Measurements from ENCODE around the gene TTC7B.

Gene TTC7B

DNA sequence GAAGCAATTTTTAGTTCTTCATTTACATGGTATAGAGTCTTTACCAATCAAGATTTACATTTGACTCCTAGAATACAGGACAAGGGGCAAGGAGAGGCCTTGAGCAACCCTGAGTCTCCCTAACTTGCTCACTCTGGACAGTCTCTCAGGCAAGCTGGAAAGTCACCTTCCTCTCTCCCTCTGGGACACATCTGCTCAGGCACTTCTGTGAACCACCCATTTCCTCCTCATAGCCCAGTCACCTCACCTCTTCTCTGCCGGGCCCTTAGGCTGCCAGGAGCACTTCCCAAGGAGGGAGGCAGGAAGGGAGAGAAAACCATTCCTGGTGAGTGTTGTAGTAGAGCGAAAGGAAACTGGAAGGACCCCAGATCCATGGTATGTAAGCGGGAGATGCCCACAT lies 202.8 kb downstream of the TTC7B start:
- no peak for DNase-seq

DNA sequence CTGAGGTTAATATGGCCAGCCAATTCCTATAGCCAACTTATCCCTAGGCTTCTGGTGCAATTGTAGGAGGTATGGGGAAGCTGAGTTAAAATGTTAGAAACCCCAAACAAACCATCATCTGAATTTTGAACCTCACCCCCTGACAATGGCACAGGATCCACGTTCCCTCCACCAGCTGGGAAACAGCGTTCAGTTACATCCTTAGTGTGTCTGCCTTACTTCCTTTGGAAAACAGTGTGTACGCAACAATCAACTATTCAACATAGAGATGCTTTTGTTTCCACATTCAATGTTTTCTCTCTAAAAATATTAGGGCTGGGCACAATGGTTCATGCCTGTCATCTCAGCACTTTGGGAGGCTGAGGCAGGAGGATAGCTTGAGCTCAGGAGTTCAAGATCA lies 203.4 kb downstream of the TTC7B start:
- no peak for DNase-seq

DNA sequence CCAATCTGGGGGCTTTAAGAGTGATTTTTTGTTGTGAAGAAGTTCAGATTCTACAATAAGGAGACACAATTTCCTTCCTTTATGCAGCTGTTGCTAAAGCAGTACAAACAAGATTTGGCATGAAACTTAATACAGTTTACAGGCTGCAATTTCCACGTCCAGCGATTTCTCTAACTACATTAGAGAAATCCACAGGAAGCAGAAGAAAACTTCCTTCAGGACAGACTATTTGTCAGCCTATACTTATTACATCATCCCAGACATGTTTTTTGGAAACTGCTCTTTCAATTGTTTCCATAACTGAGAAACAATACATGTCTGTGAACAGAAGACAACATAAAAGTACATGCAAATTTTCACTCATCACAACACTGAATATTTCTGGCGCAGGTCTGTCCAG lies 204.3 kb downstream of the TTC7B start:
- DNase-seq, result no peak

DNA sequence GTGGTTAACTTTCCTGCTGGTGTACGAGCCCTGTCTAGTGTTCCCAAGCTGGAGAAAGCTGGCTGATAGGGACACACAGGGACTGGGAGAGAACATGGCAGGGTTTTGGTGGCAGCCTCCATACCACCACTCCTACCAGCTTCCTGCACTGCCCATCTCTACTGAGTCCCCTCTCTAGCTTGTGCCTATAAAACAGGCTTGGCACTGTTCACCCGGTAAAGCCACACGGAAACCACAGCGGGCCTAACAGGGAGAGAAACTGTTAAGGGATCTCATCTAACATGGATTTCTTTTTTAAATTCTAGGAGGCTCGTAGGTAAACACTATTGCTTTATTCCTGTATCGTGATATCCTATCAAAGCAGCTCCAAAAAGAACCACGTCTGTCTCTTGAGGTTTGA lies 204.7 kb downstream of the TTC7B start:
- DNase-seq, result no peak

DNA sequence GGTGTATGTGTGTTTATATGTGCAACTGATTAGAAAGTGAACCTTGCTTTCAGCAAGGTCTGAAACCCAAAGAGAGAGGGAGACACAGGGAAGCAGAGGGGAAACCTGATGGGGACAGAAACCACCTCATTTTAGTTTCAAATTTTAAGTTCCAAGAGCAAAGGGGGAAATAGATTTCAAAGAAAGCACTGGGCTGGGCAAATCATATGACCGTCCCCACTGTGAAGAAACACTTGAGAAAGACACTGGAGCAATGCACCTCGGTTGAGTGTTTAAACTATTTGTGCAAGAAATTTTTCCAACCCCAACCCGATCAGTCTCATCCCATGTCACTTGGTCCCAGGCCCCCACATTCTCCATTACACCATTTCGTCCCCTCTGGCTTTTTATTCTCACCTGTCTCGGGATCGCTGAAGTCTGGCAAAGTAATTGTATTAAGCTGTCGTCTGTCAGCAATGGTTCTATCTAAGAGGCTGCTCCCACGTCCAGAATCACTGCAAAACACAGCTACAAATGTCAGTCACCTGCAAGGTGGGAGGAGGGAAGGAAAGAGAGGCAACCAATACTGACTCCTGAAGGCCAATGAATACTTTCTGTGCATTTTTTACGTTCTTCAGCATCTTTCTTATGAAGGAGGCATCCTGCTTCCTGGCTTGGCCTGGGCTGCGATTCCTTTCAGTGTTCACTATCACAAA lies 205.7 kb downstream of the TTC7B start:
- DNase-seq, result no peak

DNA sequence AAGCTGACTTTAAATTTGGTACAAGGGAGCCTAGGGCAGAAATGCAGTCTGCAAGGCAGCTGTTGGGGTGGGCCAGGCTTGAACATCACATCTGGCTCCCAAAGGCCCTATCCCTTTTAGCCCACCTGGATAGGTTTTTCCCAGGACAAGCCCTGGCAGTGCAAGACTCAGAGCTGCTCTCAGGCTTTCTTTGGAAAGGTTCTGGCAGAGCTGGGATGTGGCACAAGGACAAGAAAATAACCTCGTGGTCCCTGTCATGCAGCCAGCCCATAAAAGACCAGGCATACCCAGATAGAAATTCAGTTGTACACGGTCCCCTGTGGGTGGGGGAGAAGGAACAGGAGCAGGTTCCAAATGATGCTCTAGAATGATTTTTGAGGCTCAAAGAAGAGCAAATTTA lies 206.9 kb downstream of the TTC7B start:
- no peak for DNase-seq

DNA sequence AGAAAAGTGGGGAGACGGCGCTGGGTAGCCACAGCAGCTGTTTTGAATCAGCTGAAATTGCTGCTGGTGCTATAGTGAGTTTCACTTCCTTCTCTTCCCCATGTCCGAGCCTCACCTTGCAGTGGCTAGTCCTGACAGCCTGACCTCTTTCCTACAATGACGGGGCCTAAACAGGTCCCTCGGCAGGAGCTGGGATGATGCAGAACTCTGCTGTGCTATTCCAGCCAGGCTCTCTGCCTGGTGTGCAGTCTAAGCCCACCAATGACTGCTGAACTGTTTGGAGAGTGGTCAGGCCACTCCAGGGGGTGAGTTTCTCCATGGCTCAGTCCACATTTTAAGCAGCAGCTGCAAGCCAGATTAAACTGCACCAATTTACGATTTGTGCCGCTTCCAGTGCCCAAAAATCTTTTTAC lies 207.3 kb downstream of the TTC7B start:
- DNase-seq, result no peak

DNA sequence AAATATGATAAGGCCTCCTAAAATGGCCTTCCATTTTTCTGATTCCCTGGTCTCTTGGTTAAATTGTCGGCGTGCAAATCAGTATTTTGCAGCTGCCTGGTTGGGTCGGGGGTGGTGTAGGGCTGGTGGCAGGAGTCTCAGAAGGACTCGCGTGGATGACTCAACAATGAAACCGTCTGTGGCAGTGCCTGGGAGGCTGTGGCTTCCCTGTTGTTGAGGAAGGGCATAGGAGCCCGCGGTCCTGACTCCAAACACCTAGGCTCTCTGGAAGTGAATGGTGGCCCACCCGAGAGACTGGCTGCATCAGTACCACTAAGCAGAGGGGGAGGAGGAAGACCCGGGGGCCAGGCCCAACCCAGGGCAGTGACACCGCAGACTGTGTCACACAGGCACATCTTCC lies 207.9 kb downstream of the TTC7B start:
- no peak for DNase-seq

DNA sequence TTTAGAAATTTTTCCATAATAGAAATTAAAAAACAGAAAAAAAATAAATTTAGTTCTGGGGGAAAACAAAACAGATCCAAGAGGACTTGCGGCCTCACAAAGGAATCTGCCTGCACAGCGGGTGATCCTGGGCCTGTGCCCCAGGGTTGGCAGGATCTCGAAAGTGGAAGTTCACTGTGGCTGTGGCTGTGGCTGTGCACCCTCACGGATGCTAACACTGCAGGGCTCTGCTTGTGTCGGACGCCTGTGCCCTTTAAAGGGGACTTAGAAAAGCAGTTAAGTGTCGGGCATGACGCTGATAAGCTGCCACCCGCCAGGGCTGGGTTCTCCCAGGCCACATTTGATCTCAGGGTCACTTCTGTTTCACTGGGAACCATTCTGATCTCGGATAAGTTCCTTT lies 209.1 kb downstream of the TTC7B start:
- DNase-seq, result no peak

DNA sequence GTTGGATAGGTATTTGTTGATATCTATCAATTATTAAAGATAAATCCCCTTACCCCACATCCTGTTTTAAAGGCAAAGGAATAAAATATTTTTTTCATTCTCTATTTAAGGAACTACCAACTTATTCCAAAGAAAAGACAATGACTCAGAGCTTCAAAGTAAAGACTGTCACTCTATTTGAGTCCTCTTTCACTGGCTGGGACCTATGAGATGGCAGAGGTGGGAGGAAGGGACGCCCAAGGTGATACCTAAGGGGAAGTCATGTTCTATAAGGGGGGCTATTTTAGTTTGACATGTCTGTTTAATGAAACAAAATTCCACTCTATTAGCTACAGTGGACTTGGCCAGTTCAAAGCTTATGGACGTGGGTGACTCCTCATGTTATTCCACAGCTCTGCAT lies 209.8 kb downstream of the TTC7B start:
- DNase-seq, result no peak

DNA sequence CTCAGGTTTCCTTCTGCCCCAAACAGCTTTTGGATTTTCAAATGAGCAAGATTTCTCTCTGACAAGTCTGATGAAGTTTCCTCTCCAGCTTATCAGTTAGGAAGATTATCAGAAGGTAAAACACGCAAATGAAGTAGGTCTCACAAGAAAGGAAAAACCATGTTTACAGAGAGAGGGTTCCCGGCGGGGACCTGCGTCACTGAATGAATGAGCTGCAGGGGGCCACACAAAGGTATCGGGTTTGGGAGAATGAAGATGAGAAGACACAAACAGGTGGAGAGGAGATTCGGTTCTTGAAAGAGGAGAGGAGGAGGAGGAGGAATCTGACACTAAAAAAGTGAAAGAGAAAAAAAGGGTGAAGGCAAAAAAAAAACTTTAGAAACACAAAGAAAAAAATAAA lies 210.8 kb downstream of the TTC7B start:
- DNase-seq, result no peak

DNA sequence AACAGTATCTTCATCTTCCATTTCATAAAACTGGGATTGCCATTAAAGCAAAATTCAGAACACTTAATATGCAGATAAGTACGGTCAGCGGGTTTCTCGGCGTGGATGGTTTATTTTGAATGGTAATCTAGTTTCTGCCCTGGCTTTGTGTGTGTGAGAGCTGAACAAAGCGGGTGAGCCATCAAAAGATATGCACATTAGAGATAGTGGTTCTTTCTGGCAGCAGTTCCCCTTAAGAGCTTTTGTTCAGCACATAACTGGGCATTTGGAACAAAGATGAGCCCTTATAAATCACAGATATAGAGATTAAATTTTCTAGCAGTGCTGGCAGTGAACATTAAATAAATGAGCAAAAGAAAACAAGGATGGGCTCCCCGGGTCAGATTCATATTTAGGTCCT lies 211.9 kb downstream of the TTC7B start:
- no peak for DNase-seq

DNA sequence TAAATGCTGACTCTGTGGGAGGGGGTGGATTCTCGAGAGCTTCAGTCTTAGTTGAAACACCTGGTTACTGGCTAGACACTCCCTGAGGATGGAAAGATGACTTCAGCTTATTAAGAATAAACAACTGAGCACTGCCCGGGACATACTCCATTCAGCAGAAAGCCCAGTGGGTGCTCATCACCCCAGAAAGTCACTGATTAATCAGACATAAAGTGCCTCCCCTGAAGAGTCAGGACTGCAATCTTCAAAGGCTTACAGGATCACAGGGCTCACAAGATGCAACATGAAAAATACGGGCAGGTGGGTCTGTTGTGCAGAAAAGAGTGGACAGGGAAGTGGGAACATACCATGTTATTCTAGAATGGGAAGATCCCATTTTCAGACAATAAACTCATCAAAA lies 212.4 kb downstream of the TTC7B start:
- DNase-seq, result no peak

DNA sequence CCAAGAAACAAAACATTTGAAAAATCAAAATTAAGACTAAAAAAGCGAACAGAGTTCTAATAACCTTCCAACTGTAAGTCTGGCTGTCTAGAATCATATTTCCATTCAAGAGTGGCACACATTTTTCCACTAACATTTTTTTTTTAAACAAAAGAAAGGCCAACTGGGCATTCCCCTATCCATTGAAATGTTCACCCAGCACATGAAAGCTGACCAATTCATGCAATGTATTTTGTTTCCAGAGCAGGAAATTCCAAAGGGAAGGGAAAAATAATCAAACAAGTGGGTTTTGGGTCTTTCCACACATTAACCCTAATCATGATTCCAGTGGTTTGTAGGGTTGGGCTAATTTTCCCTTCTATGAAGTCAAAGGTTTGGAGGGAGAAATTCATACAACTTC lies 212.9 kb downstream of the TTC7B start:
- DNase-seq, result no peak

DNA sequence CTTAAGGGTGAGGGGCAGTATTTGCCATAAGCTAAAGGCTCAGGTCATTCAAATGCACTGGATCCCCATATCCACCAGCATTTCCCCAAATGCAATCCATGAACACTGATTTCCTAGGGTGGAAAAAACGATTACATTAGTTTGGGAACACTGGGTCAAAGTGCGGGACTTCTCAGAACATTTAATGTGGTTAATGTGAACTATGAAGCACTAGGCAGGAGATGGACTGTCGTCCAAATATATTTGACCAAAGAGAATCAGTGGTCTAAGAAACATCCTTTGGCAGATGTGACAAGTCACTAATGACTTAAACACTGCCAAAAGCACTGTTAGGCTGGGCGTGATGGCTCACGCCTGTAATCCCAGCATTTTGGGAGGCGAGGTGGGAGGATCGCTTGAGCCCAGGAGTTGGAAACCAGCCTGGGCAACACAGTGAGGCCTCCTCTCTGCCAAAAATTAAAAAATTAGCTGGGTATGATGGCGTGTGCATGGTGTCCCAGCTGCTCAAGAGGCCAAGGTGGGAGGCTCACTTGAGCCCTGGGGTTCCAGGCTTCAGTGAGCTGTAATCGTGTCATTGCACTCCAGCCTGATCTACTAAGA lies 214.0 kb downstream of the TTC7B start:
- no peak for DNase-seq

DNA sequence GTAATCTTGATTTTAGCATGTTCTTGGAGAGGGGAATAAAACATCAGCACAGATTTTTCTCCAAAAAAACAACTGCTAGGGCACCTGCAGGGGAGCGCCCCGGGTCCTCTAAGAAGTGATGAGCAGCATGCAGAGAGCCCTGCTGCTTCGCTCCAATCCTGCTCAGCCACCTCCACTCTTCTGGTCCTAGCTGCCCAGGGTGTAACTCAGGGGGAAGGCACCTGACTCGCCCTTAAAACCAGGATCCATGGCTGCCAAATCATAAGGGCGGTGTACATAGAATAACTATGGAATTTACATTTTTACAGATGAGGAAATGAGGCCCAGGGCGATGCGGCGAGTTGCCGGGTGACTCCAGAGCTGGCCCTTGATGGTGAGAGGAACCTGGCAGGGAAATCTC lies 214.7 kb downstream of the TTC7B start:
- no peak for DNase-seq

DNA sequence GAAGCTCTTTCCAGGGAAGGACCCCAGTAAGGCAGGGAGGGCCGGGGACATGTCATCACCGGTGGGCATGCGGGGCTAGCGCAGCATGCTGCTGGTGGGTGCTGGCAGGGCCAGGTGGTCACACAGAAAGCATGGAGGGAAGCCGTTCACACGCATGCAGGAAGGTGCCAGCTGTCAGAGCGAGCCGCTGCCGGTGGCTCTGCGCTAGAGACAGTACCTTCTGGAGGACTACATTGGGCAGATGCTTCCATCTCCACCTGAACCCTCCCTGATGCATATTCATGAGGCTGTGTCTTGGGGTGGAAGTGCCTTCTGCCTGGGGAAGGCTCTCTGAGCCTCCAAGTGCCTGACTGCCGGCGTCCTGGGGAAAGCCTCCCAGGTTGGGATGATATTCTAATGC lies 215.6 kb downstream of the TTC7B start:
- DNase-seq, result no peak

DNA sequence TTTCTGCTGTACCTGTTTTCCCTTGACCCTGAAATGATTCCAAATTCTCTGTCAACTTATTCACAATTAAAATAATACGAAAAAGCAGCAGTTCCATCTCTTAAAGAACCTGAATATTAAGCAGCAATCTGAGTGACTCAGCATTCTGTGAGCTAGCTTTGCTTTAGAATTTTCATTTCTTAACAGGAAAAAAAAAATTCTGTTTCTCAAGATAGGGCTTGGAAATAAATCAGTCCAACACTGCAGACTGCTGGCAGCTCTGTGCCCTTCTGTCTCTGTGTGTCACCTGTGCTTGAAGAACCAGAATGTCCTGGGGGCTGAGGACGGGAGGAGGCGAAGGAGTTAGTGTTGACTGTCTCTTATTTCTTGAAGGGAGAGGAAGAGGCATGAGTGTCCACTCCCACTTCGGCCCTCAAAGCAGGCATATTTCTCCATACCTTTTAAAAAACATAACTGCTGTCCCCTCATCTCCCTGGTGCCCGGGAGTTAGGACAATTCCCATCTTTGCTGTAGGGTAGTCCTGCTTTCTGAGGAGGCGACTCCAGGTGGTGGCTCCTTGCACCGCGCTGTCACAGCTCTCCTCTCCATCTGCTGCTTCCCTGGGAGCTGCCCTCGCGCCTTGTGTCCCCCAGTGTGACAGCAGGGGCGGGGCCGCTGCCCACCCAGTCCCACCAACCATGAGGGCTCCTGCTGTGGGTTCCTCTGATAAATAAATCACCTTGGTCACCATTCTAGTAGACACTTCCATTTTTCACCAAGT lies 216.3 kb downstream of the TTC7B start:
- DNase-seq, result no peak

DNA sequence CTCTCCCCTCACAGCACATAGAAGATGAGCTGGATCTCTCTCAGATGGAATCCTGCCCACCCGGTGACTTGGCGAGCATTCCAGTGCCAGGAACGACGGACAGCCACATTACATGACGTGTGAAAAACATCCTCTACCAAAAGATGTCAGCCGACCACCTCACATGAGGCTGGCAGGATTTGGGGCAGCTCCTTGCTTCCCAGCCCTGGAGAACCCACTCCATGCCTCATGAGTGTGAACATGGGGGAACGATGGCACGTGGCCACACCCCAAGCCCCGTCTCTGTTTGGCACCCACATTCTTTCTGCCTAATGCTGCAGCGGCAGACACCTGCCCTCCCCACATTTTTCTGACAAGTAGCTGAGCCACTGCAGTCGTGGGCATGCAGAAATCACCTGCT lies 216.9 kb downstream of the TTC7B start:
- no peak for DNase-seq

DNA sequence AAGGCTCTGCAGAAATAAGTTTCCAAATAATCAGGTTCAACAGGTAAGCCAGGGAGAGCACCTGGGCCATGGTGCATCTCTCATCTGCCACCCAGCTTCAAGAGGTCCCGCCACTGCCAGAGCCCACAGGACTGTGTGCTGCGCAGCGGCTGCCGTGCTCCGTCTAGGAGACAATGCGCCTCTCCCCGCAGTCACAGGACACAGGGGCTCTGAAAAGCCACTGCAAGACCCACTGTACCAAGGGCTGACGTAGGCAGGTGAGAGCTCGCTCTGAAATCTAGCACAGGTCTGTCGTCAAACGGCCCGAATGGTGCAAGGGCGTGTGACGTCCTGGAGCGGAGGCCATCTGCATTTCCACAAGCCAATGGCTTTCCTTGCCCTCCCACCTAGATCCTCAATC lies 218.3 kb downstream of the TTC7B start:
- DNase-seq, result no peak

DNA sequence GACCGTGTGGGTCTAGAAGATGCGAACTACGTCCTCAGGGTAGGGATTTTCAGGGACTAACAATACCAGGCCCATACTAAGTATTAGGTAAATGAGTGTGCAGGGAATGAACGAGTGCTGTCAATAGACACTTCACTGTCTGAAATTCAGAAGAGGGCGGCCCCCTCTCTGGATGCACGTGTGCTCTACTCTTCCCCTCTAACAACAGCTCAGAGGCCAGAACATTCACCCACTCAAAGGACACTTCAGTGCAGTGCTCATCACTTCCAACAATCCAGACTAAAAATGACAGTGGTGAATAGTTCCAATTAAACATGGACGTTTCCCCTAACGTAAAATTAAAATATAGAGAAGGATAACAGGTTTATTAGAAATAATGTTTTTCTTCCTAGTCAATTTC lies 219.5 kb downstream of the TTC7B start:
- no peak for DNase-seq

DNA sequence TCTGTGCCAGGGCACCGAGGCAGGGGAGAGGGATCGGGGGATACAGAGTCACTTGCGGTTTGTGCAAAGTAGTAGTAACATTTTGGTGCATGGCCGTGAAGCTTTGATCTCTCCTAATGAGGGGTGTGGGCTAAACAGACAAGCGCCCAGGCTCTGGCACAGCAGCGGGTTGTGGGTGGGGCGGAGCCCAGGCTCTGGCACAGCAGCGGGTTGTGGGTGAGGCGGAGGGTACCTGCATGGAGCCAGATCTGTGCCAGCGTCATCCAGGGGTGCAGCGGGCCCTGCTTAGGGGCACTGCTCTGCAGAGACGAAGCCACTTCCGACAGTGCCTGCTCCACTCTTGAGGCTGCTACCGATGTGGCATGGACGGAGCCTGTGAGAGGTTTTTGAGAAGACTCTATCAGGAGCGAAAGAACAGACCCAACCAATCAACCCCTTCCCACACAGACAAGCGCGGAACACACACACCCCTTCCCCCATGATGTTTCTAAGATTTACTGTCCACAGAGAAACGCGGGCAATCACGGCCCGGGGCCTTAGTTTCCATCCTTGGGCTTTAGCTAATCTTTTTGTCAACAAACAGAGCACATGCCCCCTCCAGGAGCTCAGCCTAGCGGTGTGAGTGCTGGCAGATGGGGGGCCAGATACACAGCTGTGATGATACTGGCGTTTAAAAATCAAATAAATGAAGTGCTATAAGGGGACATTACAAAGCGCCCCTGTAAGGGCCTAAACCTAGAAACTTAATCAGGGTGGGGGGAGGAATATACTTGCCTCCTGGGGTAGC lies 222.8 kb downstream of the TTC7B start:
- DNase-seq, result no peak

DNA sequence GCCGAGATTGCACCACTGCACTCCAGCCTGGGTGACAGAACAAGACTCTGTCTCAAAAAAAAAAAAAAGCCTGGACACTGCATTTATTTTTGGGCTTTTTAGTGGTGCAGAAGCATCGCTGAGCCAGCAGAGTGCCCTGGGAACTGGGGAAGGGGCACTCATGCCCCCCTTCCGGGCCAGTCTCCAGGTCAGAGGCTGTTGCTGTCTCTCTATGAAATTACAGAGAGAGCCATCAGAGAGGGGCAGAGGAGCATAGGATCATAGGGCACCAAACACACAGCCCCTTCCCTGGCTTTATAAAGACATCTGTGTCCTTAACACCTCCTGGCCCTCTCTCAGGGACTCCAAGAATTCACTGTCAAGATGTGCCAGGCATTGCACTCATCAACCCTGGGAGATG lies 223.6 kb downstream of the TTC7B start:
- no peak for DNase-seq

DNA sequence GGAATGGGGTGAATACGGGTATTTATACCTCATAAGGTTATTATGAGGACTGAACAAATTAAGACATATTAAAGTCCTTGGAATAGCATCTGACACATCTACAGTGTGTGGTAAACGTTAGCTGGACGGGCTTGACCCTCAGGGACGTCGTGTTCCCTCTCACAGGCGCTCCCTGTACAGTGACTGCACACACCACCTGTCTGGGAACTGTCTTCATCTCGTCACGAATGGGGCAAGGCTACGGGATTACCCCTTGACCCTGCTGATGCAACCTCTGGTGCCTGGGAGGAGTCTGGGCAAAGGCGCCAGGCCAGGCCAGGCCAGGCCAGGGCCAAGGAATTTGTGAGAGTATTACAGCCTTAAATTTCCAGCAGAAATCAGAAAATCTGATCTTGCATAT lies 228.3 kb downstream of the TTC7B start:
- DNase-seq, result no peak

All from T-helper 9 cell (primary cell).